H9 (cell line): Measurements from ENCODE around the gene PAIP1. TPM values are rescaled to one million over a fixed set of nuclear protein-coding genes. Genes with fewer than 3 reads are reported as not detected.

ENCODE experiments used
- DNase-seq: peaks from one replicate; pipeline ENCODE4 v3.0.0-alpha.2; 2017
- H2AFZ ChIP-seq: one replicate; pipeline ENCODE4 v1.6.1; 2013; ENCODE audit warnings: mild to moderate bottlenecking, low read length, control low read depth, moderate library complexity
- H2AK5ac ChIP-seq: 2 replicates; pipeline ENCODE4 v1.6.1; 2013; ENCODE audit warnings: low read length, control low read depth, mixed read lengths; ENCODE audit not compliant: insufficient read length
- H2BK120ac ChIP-seq: one replicate; pipeline ENCODE4 v1.6.1; 2013; ENCODE audit warnings: low read depth, mild to moderate bottlenecking, low read length, control low read depth, inconsistent platforms; ENCODE audit not compliant: poor library complexity, severe bottlenecking
- H2BK12ac ChIP-seq: 2 replicates; pipeline ENCODE4 v1.6.1; 2013; ENCODE audit warnings: low read length, control low read depth, mixed read lengths, low read depth; ENCODE audit not compliant: insufficient read length
- H2BK15ac ChIP-seq: 2 replicates; pipeline ENCODE4 v1.6.1; 2013; ENCODE audit warnings: low read depth, low read length, control low read depth
- H2BK20ac ChIP-seq: one replicate; pipeline ENCODE4 v1.6.1; 2013; ENCODE audit warnings: low read depth, mild to moderate bottlenecking, low read length, control low read depth, inconsistent platforms; ENCODE audit not compliant: poor library complexity, severe bottlenecking
- H2BK5ac ChIP-seq: 2 replicates; pipeline ENCODE4 v1.6.1; 2013; ENCODE audit warnings: low read length, control low read depth, mixed read lengths; ENCODE audit not compliant: insufficient read length
- H3K14ac ChIP-seq: 2 replicates; pipeline ENCODE4 v1.6.1; 2013; ENCODE audit warnings: low read length, control low read depth; ENCODE audit not compliant: insufficient read depth
- H3K18ac ChIP-seq: 2 replicates; pipeline ENCODE4 v1.6.1; 2013; ENCODE audit warnings: low read depth, mild to moderate bottlenecking, mixed read lengths, low read length, control low read depth; ENCODE audit not compliant: insufficient read length
- H3K23ac ChIP-seq: 2 replicates; pipeline ENCODE4 v1.6.1; 2013; ENCODE audit warnings: low read length, control low read depth, mixed read lengths, low read depth; ENCODE audit not compliant: insufficient read length
- H3K23me2 ChIP-seq: 2 replicates; pipeline ENCODE4 v1.6.1; 2013; ENCODE audit warnings: low read depth, mild to moderate bottlenecking, mixed read lengths, low read length, control low read depth; ENCODE audit not compliant: insufficient read length, poor library complexity, severe bottlenecking
- H3K27ac ChIP-seq: 2 replicates; pipeline ENCODE4 v1.5.1; 2013; ENCODE audit warnings: low read length, control low read depth, mixed read lengths, low read depth; ENCODE audit not compliant: insufficient read length
- H3K27me3 ChIP-seq: 2 replicates; pipeline ENCODE4 v1.6.1; 2013; ENCODE audit warnings: low read length, control low read depth, inconsistent platforms; ENCODE audit not compliant: insufficient read depth
- H3K4ac ChIP-seq: 2 replicates; pipeline ENCODE4 v1.6.1; 2013; ENCODE audit warnings: low read depth, mild to moderate bottlenecking, control low read depth, inconsistent platforms, low read length, moderate library complexity
- H3K4me1 ChIP-seq: 2 replicates; pipeline ENCODE4 v1.6.1; 2013; ENCODE audit warnings: low read length, control low read depth, inconsistent platforms; ENCODE audit not compliant: insufficient read depth
- H3K4me2 ChIP-seq: 2 replicates; pipeline ENCODE4 v1.6.1; 2013; ENCODE audit warnings: low read length, control low read depth, mixed read lengths; ENCODE audit not compliant: insufficient read length, insufficient read depth
- H3K56ac ChIP-seq: 2 replicates; pipeline ENCODE4 v1.6.1; 2013; ENCODE audit warnings: low read depth, mild to moderate bottlenecking, mixed read lengths, low read length, control low read depth; ENCODE audit not compliant: insufficient read length
- H3K79me1 ChIP-seq: 2 replicates; pipeline ENCODE4 v1.6.1; 2013; ENCODE audit warnings: low read depth, mild to moderate bottlenecking, moderate library complexity, low read length, control low read depth, inconsistent platforms; ENCODE audit not compliant: insufficient read depth, poor library complexity, severe bottlenecking
- H3K79me2 ChIP-seq: 2 replicates; pipeline ENCODE4 v1.6.1; 2013; ENCODE audit warnings: low read length, control low read depth, inconsistent platforms; ENCODE audit not compliant: insufficient read depth
- H3K9ac ChIP-seq: 2 replicates; pipeline ENCODE4 v1.6.1; 2013; ENCODE audit warnings: low read length, control low read depth, mixed read lengths; ENCODE audit not compliant: insufficient read length; ENCODE audit errors: extremely low read depth
- H3K9me3 ChIP-seq: one replicate; pipeline ENCODE4 v1.6.1; 2013; ENCODE audit warnings: low read depth, low read length, inconsistent platforms; ENCODE audit not compliant: control insufficient read depth
- H3T11ph ChIP-seq: one replicate; pipeline ENCODE4 v1.6.1; 2013; ENCODE audit warnings: mild to moderate bottlenecking, low read length, control low read depth, inconsistent platforms
- H4K20me1 ChIP-seq: one replicate; pipeline ENCODE4 v1.6.1; 2013; ENCODE audit not compliant: control insufficient read depth, insufficient read length, insufficient read depth
- H4K5ac ChIP-seq: 2 replicates; pipeline ENCODE4 v1.6.1; 2013; ENCODE audit warnings: low read depth, mild to moderate bottlenecking, mixed read lengths, low read length, control low read depth; ENCODE audit not compliant: insufficient read length
- H4K8ac ChIP-seq: replicated peaks from 2 replicates; pipeline ENCODE4 v1.6.1; 2013; ENCODE audit warnings: low read length, control low read depth, mixed read lengths, low read depth; ENCODE audit not compliant: insufficient read length
- H4K91ac ChIP-seq: 2 replicates; pipeline ENCODE4 v1.6.1; 2013; ENCODE audit warnings: low read depth, mild to moderate bottlenecking, moderate library complexity, mixed read lengths, low read length, control low read depth; ENCODE audit not compliant: insufficient read length
- H3K27ac Mint-ChIP-seq, 3 experiments: 2 replicates in 2 of 3; 3 replicates in 1 of 3; pipeline ENCODE4 v1.8.0; 2020 to 2021; ENCODE audit warnings: mixed read lengths in 3 of 3, mild to moderate bottlenecking in 1 of 3, moderate library complexity in 1 of 3
- H3K27me3 Mint-ChIP-seq: 2 replicates; pipeline ENCODE4 v1.8.0; 2021; ENCODE audit warnings: low read depth, mild to moderate bottlenecking, moderate library complexity, mixed read lengths
- H3K36me3 Mint-ChIP-seq, 3 experiments: 2 replicates in 2 of 3; 3 replicates in 1 of 3; pipeline ENCODE4 v1.8.0; 2020 to 2021; ENCODE audit warnings: low read depth in 3 of 3, mixed read lengths in 3 of 3; ENCODE audit not compliant: insufficient read depth in 1 of 3
- H3K4me1 Mint-ChIP-seq, 2 experiments: 2 replicates each; pipeline ENCODE4 v1.8.0; 2020; ENCODE audit warnings: mixed read lengths in 2 of 2
- H3K4me3 Mint-ChIP-seq, 2 experiments: 2 replicates in 1 of 2; 3 replicates in 1 of 2; pipeline ENCODE4 v1.8.0; 2020 to 2021; ENCODE audit warnings: mild to moderate bottlenecking in 2 of 2, mixed read lengths in 2 of 2, moderate library complexity in 1 of 2
- H3K9me3 Mint-ChIP-seq, 2 experiments: 2 replicates in 1 of 2; 3 replicates in 1 of 2; pipeline ENCODE4 v1.8.0; 2020; ENCODE audit warnings: mild to moderate bottlenecking in 2 of 2, mixed read lengths in 2 of 2, moderate library complexity in 1 of 2
- CTCF ChIP-seq: fragments of 200-600 bp; sonication (generic); conservative IDR thresholded peaks from 3 replicates; pipeline ENCODE4 v1.8.0; 2021; ENCODE audit warnings: antibody characterized with exemption, mild to moderate bottlenecking
- WGBS: extraction: QIAGEN DNeasy Blood & Tissue Kit; methylation state at CpG from one replicate; pipeline ENCODE4 v1.1.7; 2013; ENCODE audit warnings: missing lambda C conversion rate, low lambda C conversion rate, mixed read lengths; ENCODE audit not compliant: insufficient read length; ENCODE audit errors: extremely low coverage; 5-methylcytosine and 5-hydroxymethylcytosine counted together
- total RNA-seq: library from RNA; stranded (reverse); gene quantifications from 2 replicates; pipeline ENCODE4 v1.2.1, GENCODE V29; 2021

The PAIP1 gene
- total RNA-seq, 1 experiment from 2014 or later, result 92.9 TPM

- Histone ChIP-seq H4K20me1 (no peaks in the 10 kb centered on the region), H3K4ac (no peak overlapping the region), H2AFZ (no peak overlapping the region), H3K27ac (no peak overlapping the region), H2BK12ac (no peak overlapping the region), H2BK15ac (no peak overlapping the region), H4K8ac (no peak overlapping the region), H2BK20ac (no peak overlapping the region), H3K14ac (no peak overlapping the region), H3K23ac (no peak overlapping the region), H3K23me2 (no peaks in the 10 kb centered on the region), H2BK5ac (no peak overlapping the region), H3K9me3 (no peaks in the 10 kb centered on the region), H4K91ac (no peak overlapping the region), H2BK120ac (no peak overlapping the region), H2AK5ac (no peak overlapping the region), H3K56ac (no peak overlapping the region), H3K79me2 (no peaks in the 10 kb centered on the region), H4K5ac (no peak overlapping the region), H3K4me1 (no peaks in the 10 kb centered on the region), H3T11ph (no peak overlapping the region), H3K9ac (no peak overlapping the region), H3K4me2 (no peak overlapping the region), H3K27me3 (no peaks in the 10 kb centered on the region), H3K79me1 (no peaks in the 10 kb centered on the region), H3K18ac (no peak overlapping the region)
- 0 out of 4 replicates have a peak, but pooled peaks cover 0 to 2% of the 10 kb centered on the region in 2 experiments for H3K4me1 Mint-ChIP-seq
- no peak for DNase-seq
- WGBS, result no CpG with 5 or more reads among the region's 3 CpGs
- H3K9me3 Mint-ChIP-seq, result no peaks in the 10 kb centered on the region
- no peak overlapping the region for H3K27ac Mint-ChIP-seq
- no peak for TF ChIP-seq CTCF
- H3K4me3 Mint-ChIP-seq, result no peak overlapping the region
- H3K36me3 Mint-ChIP-seq, result no peaks in the 10 kb centered on the region
- H3K27me3 Mint-ChIP-seq, result no peaks in the 10 kb centered on the region
Measured at GRCh38 chr5:43567967-43568366, 11.1 kb upstream of the PAIP1 start.
